Uterus (tissue), 4 donors: ENCODE results near the gene SKAP2. TPM values are rescaled to one million over a fixed set of nuclear protein-coding genes. Genes with fewer than 3 reads are reported as not detected.

Source experiments
- DNase-seq, 2 donors: peaks; one replicate each; pipeline ENCODE4 v3.0.0-alpha.2; 2019 to 2020
- H3K27ac ChIP-seq, 2 donors: fragments of 200-600 bp; sonication (generic); 1 replicate in 1 of 2; 2 replicates in 1 of 2; pipeline ENCODE4 v1.5.1; 2016 to 2018
- H3K27me3 ChIP-seq, 2 donors: fragments of 200-600 bp; sonication (generic); one replicate each; pipeline ENCODE4 v1.5.1; 2018 to 2019; ENCODE audit warnings: control low read depth in 1 of 2
- H3K36me3 ChIP-seq, 2 donors: fragments of 200-600 bp; sonication (generic); one replicate each; pipeline ENCODE4 v1.5.1; 2019; ENCODE audit warnings: control low read depth in 1 of 2
- H3K4me1 ChIP-seq, 2 donors: fragments of 200-600 bp; sonication (generic); one replicate each; pipeline ENCODE4 v1.5.1; 2018 to 2019; ENCODE audit warnings: control low read depth in 1 of 2
- H3K4me3 ChIP-seq, 2 donors: fragments of 200-600 bp; sonication (generic); 1 replicate in 1 of 2; 2 replicates in 1 of 2; pipeline ENCODE4 v1.5.1; 2018 to 2019; ENCODE audit warnings: mild to moderate bottlenecking in 1 of 2
- H3K9me3 ChIP-seq, 2 donors: fragments of 200-600 bp; sonication (generic); one replicate each; pipeline ENCODE4 v1.5.1; 2019; ENCODE audit warnings: control low read depth in 1 of 2
- CTCF ChIP-seq, 4 experiments: fragments of 200-600 bp in 2 of 4; fragments of 450-650 bp in 2 of 4; sonication (generic) in 2 of 4; IDR thresholded peaks; one replicate each; pipeline ENCODE4 v1.5.1; 2016 to 2019; ENCODE audit warnings: antibody characterized with exemption in 4 of 4, mild to moderate bottlenecking in 2 of 4, moderate library complexity in 1 of 4
- POLR2A ChIP-seq, 2 donors: fragments of 450-650 bp; IDR thresholded peaks; one replicate each; pipeline ENCODE4 v1.6.1; 2016; ENCODE audit warnings: antibody characterized with exemption in 2 of 2, mild to moderate bottlenecking in 1 of 2, moderate library complexity in 1 of 2
- intact Hi-C: fragments of 100-400 bp; cut with DNase I; formaldehyde crosslinking; loops from one replicate; pipeline ENCODE4 v1.15.1; 2023; ENCODE audit warnings: low total_unique reads
- total RNA-seq, 4 donors: library from RNA; depleted of rRNA in 3 of 4; stranded (reverse); fragments of >200 nt in 3 of 4; gene quantifications; one replicate each; pipeline versions ENCODE4 v1.1.0 to v1.2.4, GENCODE V29; 2014 to 2023
- donor health status: DM: yes; HTN: yes; CAD: no.

Gene SKAP2
- total RNA-seq, 4 donors from 2014 or later, result 3.3 to 50.6 (median 12.6) TPM

GRCh38 chr7:26792576-26792975 is 71.8 kb downstream of the SKAP2 start:
- DNase-seq, result no peak
- no peaks in the 10 kb centered on the region for H3K4me1 ChIP-seq
- no peak overlapping the region for H3K27ac ChIP-seq
- H3K4me3 ChIP-seq, result no peak overlapping the region
- intact Hi-C loops, result no loop called here
- TF ChIP-seq CTCF (IDR thresholded peaks at IDR 0.05), result no peak
- no peak for TF ChIP-seq POLR2A (IDR thresholded peaks at IDR 0.05)
- H3K9me3 ChIP-seq, result no peaks in the 10 kb centered on the region
- no peaks in the 10 kb centered on the region for H3K27me3 ChIP-seq
- no peaks in the 10 kb centered on the region for H3K36me3 ChIP-seq

- Histone ChIP-seq H3K36me3 (no peaks in the 10 kb centered on the region), H3K27ac (no peak overlapping the region), H3K27me3 (no peaks in the 10 kb centered on the region), H3K4me3 (no peak overlapping the region), H3K4me1 (no peaks in the 10 kb centered on the region), H3K9me3 (no peaks in the 10 kb centered on the region)
- intact Hi-C loops, result no loop called here
- no peak for TF ChIP-seq CTCF (IDR thresholded peaks at IDR 0.05)
- TF ChIP-seq POLR2A (IDR thresholded peaks at IDR 0.05), result no peak
- DNase-seq, result no peak
Observed at GRCh38 chr7:26792006-26792405, 72.4 kb downstream of the SKAP2 start.

- no peak for TF ChIP-seq CTCF (IDR thresholded peaks at IDR 0.05)
- TF ChIP-seq POLR2A (IDR thresholded peaks at IDR 0.05), result no peak
- Histone ChIP-seq H3K9me3 (no peaks in the 10 kb centered on the region), H3K4me1 (no peaks in the 10 kb centered on the region), H3K27ac (no peak overlapping the region), H3K36me3 (no peaks in the 10 kb centered on the region), H3K4me3 (no peak overlapping the region), H3K27me3 (no peaks in the 10 kb centered on the region)
- no peak for DNase-seq
- intact Hi-C loops, result no loop called here
Observed at GRCh38 chr7:26789481-26790184, 74.8 kb downstream of the SKAP2 start.

GRCh38 chr7:26787701-26788100 is 76.7 kb downstream of the SKAP2 start:
- no peak overlapping the region for H3K4me3 ChIP-seq
- no peak for TF ChIP-seq CTCF (IDR thresholded peaks at IDR 0.05)
- TF ChIP-seq POLR2A (IDR thresholded peaks at IDR 0.05), result no peak
- intact Hi-C loops, result no loop called here
- no peak for DNase-seq
- no peaks in the 10 kb centered on the region for H3K4me1 ChIP-seq
- H3K27me3 ChIP-seq, result no peaks in the 10 kb centered on the region
- no peaks in the 10 kb centered on the region for H3K36me3 ChIP-seq
- no peak overlapping the region for H3K27ac ChIP-seq
- no peaks in the 10 kb centered on the region for H3K9me3 ChIP-seq

- intact Hi-C loops, result no loop called here
- Histone ChIP-seq H3K4me3 (no peak overlapping the region), H3K9me3 (no peaks in the 10 kb centered on the region), H3K27ac (no peak overlapping the region), H3K27me3 (no peaks in the 10 kb centered on the region), H3K36me3 (no peaks in the 10 kb centered on the region), H3K4me1 (no peaks in the 10 kb centered on the region)
- DNase-seq, result no peak
- TF ChIP-seq CTCF (IDR thresholded peaks at IDR 0.05) (no peak), POLR2A (IDR thresholded peaks at IDR 0.05) (no peak)
Observed at GRCh38 chr7:26784118-26784517, 80.3 kb downstream of the SKAP2 start.
